HepG2 (cell line): ENCODE results near the gene TMEM209.
"Not testable (repeated sequence)": the region's sequence is repeated elsewhere in the genome, so short reads cannot be mapped to it uniquely, and the experiment has no call there.

Source experiments
- CREB1 ChIP-seq, 2 experiments: fragments of 450-650 bp in 1 of 2; IDR thresholded peaks; 2 replicates each; pipeline ENCODE4 v1.6.1; 2016 to 2017; ENCODE audit warnings: control low read depth in 1 of 2, mild to moderate bottlenecking in 1 of 2, missing compliant biosample characterization in 1 of 2, missing genetic modification characterization in 1 of 2
- EZH2 ChIP-seq: conservative IDR thresholded peaks from 2 replicates; pipeline ENCODE4 v1.6.1; 2012; ENCODE audit warnings: mild to moderate bottlenecking, low read depth, low read length, moderate library complexity
- GABPA ChIP-seq, 2 experiments: IDR thresholded peaks; 2 replicates each; pipeline ENCODE4 v1.6.1; 2011 to 2016; ENCODE audit warnings: low read depth in 2 of 2, low read length in 1 of 2, missing biosample characterization in 1 of 2, missing genetic modification characterization in 1 of 2
- KAT8 ChIP-seq: IDR thresholded peaks from 2 replicates; pipeline ENCODE4 v1.6.1; 2016; ENCODE audit warnings: missing genetic modification reagents, missing compliant biosample characterization
- RAD21 ChIP-seq: fragments of 450-650 bp; formaldehyde crosslinking; IDR thresholded peaks from 2 replicates; pipeline ENCODE4 v1.5.0; 2020; ENCODE audit warnings: mild to moderate bottlenecking
- SIX4 ChIP-seq: sonication (generic); formaldehyde crosslinking; IDR thresholded peaks from 2 replicates; pipeline ENCODE4 v1.4.0; 2020; ENCODE audit warnings: missing genetic modification reagents
- SP1 ChIP-seq, 2 experiments: fragments of 450-650 bp in 1 of 2; sonication (generic) in 1 of 2; formaldehyde crosslinking in 1 of 2; IDR thresholded peaks; 2 replicates each; pipeline versions ENCODE4 v1.4.0 to v1.6.1; 2016 to 2020; ENCODE audit warnings: missing genetic modification reagents in 1 of 2
- YY1 ChIP-seq: IDR thresholded peaks from 2 replicates; pipeline ENCODE4 v1.6.1; 2011; ENCODE audit warnings: low read length, low read depth, moderate library complexity, mild to moderate bottlenecking; ENCODE audit not compliant: insufficient read depth, insufficient replicate concordance
- TF ChIP-seq, protein P1 (sequence below): sonication (generic); formaldehyde crosslinking; IDR thresholded peaks from 2 replicates; pipeline ENCODE4 v1.5.0; 2020; ENCODE audit warnings: mild to moderate bottlenecking, missing genetic modification reagents, moderate library complexity
- TF ChIP-seq, protein P2 (sequence below): IDR thresholded peaks from 2 replicates; pipeline ENCODE4 v1.6.1; 2012; ENCODE audit warnings: inconsistent platforms

DNA sequence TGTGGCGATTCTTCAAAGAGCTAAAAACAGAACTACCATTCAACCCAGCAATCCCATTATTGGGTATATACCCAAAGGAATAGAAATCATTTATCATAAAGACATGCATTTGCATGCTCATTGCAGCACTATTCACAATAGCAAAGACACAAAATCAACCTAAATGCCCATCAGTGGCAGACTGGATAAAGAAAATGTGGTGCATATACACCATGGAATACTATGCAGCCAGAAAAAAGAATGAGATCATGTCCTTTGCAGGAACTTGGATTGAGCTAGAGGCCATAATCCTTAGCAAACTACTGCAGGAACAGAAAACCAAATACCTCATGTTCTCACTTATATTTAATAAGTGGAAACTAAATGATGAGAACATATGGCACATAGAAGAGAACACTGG lies 41.3 kb upstream of the TMEM209 start:
- not testable (repeated sequence) for TF ChIP-seq YY1; EZH2; SIX4; CREB1 (IDR thresholded peaks at IDR 0.05); CREB1 (CRISPR knock-in tag; IDR thresholded peaks at IDR 0.05); KAT8 (CRISPR knock-in tag); RAD21; SP1 (IDR thresholded peaks at IDR 0.05); SP1 (CRISPR knock-in tag; IDR thresholded peaks at IDR 0.05); GABPA (IDR thresholded peaks at IDR 0.05; ENCODE audit: low read depth, low read length); GABPA (CRISPR knock-in tag; IDR thresholded peaks at IDR 0.05; ENCODE audit: low read depth)
- TF ChIP-seq, protein P1, sequence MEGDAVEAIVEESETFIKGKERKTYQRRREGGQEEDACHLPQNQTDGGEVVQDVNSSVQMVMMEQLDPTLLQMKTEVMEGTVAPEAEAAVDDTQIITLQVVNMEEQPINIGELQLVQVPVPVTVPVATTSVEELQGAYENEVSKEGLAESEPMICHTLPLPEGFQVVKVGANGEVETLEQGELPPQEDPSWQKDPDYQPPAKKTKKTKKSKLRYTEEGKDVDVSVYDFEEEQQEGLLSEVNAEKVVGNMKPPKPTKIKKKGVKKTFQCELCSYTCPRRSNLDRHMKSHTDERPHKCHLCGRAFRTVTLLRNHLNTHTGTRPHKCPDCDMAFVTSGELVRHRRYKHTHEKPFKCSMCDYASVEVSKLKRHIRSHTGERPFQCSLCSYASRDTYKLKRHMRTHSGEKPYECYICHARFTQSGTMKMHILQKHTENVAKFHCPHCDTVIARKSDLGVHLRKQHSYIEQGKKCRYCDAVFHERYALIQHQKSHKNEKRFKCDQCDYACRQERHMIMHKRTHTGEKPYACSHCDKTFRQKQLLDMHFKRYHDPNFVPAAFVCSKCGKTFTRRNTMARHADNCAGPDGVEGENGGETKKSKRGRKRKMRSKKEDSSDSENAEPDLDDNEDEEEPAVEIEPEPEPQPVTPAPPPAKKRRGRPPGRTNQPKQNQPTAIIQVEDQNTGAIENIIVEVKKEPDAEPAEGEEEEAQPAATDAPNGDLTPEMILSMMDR, result not testable (repeated sequence)
- TF ChIP-seq, protein P2, sequence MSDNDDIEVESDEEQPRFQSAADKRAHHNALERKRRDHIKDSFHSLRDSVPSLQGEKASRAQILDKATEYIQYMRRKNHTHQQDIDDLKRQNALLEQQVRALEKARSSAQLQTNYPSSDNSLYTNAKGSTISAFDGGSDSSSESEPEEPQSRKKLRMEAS, result not testable (repeated sequence)
